HG03280 (cell line): Measurements from ENCODE around the gene TCEAL1.
"Not testable (repeated sequence)": the region's sequence is repeated elsewhere in the genome, so short reads cannot be mapped to it uniquely, and the experiment has no call there.

ENCODE experiments used
- ATAC-seq: cut with Tn5 transposase; IDR thresholded peaks from one replicate; pipeline ENCODE4 v1.9.1; 2021; ENCODE audit warnings: mild to moderate bottlenecking, moderate library complexity; ENCODE audit not compliant: unreplicated experiment

Gene TCEAL1

DNA sequence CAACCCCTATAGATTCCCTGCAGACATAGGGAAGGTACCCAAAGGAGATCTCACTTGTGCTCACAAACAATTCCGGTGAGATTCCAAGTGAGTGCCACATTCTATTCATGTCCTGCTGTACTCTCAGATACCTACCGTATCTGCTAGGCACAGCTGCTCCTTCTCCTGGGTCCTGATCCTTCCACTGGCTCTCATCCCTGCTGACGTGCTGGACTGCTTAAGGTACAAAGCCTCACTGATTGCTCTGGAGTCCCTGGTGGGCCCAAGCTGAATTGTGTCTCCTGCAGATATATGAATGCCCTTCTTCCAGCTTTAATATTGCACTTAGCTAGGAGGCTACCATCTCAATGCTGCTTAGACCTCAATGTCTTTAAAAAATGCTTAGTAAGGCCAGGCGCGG lies 2.4 kb downstream of the TCEAL1 start:
- no peak for ATAC-seq

DNA sequence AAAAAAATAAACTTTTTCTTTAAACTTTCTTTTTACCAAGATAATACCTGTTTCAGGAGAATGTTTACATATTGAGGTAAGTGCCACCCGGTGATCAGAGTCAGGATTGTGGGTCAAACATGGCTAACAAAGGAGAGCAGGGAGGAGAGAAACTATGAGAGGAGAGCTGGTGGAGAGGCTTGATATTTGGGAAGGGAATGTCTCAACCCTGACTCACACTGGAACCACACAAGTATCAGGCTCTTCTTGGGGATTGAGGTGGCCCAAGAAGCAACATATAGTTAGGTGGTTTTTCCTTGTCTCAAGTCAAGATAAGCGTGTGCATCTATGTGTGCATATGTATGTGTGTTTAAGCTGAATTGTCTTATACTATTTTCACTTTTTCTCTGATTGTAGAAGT lies 6.7 kb downstream of the TCEAL1 start:
- ATAC-seq, result no peak

DNA sequence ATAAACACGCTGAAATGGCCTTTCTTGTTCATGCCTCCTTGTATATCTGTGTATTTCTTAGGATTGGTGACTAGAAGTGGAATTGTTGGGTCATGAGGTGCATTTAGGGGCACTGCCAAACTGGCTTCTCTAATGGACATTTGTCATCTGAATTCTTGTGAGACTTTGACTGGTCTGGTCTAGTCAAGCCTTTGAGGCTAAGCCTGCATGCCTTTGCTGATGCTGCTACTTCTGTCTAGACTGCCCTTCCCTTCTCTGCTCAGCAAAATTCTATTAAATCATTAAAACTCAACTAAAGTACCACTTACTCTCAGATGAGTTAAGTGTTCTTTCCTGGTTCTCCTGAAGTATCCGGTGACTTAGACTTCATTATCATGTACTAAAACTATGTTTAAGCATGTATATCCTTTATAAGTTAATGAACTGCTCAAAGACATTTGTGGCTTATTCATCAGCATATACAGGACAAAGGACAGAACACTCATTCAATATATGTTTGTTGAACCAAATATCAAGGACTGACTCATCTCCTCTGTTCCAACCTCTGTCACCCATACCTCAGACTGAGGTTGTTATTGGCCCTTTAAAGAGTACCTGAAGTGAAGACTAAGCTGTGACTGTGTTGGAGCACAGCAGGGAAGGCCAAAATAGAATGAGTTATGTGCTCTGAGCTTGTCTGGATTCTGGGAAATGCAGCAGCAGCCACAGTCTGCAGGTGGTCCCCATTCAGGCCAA lies 9.0 kb downstream of the TCEAL1 start:
- no peak for ATAC-seq

DNA sequence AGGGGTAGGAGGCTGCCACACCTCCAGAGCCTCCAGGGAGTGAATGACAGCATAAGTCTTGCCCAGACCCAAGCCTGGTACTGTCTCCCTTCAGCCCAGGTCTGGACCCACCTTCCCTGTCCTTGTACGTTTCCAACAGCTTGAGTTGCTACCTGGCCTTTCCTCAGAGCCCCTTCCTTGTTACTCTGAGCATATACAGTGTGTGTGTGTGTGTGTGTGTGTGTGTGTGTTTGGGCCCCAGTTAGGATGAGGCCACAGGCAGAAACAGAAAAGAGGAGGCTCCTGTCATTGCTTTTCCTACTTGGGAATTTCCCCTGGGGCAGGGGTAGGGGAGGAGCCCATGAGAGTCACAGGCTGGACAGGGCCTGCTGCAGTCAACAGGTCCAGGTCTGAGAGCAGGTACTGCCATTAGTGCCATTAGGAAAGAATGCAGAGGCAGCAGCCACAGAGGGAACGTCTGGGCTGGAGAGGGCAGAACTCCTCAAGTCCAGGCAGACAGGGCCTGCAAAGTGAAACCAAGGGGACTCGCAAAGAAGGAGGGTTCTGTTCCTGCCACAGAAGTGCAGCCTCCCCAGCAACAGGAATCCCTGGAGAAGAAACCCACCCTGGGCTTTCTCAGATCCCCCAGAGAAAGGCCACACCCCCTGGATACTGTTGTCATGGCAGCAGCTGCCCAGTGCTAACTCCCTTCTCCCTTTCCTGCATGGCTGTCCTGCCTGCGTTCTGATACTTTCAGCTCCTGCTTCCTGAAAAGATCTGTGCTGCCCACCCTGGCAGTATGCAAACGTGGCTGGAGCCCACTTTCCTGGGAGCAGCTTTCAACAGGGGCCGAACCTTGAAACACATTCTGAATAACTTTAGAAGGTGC lies 9.9 kb downstream of the TCEAL1 start:
- not testable (repeated sequence) for ATAC-seq

DNA sequence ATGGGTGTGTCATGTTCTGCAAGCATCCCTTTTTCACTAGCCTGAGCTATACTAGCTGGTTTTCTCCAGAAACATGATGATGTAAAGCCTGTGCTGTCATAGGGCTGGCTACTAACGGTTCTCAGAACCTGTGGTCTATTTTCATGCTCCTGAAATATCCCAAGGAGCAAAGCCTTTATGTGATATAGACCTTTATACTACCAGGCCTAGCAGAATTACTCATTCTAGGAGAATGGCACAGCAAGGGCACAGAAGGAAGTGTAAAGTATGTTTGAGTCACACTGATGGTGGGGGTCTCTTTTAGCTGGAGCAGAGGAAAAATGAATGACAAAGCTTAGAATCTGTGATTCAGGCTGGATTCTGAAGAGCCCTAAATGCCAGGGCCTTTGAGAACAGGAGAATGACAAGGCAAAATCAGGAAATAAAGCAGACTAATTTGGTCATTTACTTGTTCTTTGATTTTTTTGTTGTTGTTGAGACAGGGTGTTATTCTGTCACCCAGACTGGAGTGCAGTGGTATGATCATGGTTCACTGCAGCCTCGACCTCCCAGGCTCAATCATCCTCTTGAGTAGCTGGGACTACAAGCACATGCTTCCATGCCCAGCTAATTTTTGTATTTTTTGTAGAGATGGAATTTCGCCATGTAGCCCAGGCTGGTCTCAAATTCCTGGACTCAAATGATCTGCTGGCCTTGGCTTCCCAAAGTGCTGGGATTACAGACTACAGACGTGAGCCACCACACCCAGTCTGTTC lies 11.8 kb downstream of the TCEAL1 start:
- no peak for ATAC-seq

DNA sequence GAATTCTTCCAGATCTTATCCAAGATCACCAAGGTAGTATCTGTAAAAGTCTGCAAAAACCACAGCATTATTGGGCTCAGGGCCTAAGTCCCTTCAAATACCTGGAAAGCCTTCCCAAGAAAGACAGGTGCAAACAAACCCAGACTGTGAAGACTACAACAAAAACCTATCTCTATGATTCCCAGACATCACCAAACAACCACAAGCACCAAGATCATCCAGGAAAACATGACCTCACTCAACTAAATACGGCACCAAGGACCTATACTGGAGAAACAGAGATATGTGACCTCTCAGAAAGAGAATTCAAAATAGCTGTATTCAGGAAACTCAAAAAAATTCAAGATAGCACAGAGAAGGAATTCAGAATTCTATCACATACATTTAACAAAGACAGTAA lies 15.3 kb downstream of the TCEAL1 start:
- no peak for ATAC-seq

DNA sequence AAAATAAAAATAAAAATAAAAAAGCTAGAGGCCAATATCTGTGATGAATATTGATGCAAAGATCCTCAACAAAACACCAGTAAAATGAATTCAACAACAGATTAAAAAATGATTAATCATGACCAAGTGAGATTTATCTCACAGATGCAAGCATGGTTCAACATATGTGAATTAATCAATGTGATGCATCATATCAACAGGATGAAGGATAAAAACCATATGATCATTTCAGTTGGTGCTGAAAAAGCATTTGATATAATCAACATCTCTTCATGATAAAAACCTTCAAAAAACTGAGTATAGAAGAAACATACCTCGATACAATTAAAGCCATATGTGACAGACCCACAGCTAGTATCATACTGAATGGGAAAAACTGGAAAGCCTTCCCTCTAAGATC lies 18.9 kb downstream of the TCEAL1 start:
- ATAC-seq, result no peak

DNA sequence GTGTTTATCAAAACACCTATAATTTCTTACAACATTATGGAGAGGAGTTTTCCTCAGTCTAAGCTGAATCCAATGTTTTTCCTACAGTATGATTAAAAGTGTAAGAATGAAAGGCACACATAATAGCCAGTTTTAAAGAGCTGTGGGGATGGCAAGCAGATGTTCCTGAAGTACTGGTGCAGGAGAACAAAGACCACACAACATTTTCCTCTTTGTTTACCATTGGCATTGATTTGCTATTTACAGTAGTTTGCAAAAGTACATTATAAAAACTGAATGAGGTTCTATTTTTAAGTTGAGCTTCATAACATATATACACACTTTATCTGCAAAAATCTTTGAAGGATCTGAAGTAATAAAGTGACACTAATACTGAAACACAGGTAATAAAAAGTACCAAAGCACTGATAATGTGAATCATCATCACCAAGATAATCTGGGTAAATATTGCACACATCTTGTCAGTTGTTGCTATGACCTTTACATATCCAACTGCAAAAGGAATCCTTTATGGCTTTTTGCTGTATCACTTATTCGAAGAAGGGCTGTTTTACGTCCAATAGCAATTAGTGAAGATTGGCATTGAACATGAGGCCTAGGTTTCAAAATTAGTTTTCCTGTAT lies 22.5 kb downstream of the TCEAL1 start:
- no peak for ATAC-seq

DNA sequence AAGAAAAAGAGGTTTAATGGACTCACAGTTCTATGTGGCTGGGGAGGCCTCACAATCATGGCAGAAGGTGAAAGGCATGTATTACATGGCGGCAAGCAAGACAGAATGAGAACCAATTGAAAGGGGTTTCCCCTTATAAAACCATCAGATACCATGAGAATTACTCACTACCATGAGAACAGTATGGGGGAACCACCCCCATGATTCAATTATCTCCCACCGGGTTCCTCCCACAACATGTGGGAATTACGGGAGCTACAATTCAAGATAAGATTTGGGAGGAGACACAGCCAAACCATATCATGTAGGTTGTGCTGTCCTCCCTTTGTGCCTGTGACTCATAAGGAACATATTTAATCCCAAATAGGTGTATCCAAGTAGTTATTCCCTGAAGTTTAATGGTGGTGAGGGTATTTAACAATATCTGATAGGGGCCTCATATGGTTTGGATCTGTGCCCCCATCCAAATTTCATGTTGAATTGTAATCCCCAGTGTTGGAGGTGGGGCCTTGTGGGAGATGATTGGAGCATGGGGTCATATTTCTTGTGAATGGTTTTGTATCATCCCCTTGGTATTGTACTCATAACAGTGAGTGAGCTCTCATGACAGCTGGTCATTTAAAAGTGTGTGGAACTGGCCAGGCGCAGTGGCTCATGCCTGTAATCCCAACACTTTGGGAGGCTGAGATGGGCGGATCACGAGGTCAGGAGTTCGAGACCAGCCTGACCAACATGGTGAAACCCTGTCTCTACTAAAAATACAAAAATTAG lies 26.6 kb downstream of the TCEAL1 start:
- not testable (repeated sequence) for ATAC-seq

DNA sequence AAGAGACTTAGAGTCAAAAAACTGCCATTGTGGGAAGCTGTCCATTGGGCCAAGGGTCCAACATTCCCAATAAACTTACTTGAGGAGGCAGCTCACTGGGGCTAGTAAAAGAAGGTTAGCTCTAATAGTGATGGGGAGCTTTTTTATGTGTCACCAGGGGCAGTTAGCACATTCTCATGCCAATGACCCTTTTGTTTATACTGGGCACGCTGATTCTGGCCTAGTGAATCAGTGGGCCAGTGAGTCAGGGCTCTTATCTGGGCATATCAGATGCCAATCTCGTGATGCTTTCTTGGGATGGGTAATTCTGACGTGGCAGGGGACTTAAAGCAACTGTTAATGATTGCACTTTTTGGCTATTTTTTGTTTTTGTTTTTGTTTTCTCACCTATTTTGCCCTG lies 27.8 kb downstream of the TCEAL1 start:
- no peak for ATAC-seq

DNA sequence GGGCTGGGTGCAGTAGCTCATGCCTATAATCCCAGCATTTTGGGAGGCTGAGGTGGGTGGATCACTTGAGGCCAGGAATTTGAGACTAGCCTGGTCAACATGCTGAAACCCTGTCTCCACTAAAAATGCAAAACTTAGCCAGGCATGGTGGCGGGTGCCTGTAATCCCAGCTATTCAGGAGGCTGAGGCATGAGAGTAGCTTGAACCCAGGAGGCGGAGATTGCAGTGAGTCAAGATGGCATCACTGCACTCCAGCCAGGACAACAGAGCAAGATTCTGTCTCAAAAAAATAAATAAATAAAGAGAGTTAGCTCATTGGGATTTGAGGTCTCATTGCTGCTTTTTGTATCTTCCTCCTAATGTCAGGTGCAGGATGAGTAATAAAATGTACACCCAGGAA lies 28.3 kb downstream of the TCEAL1 start:
- not testable (repeated sequence) for ATAC-seq

DNA sequence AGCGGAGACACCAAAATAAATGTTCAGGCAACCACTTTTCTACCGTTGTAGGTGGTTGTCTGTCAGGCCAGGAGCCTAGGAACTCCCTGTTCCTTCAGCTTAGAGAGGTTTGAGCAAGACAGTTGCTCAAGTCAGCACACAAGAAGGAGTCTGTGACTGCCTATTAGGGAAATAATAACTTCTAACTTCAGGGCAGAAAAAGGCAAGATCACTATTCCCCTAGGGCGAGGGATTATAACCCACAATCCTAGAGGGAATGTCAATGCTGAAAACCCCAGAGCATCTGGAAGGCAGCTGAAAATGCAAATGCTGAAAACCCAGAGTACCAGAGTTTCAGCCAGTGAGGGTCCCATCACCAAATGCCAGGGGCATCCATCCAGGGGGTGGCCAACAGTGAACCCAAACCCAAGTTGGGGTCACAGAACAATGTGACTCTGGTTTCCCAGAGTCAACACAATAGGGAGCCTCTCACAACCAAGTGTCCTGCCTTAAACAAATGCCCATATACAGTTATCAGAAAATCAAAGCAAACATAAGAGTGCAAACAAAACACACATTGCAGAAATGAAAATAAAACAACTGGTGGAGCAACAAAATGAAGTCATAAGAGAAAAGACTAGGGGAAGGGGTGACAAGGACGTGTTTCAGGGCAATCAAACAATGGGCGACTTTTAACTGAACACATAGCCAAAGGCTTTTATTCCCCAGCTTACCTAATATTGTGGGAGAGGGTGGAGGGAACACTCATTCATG lies 30.1 kb downstream of the TCEAL1 start:
- ATAC-seq, result no peak

DNA sequence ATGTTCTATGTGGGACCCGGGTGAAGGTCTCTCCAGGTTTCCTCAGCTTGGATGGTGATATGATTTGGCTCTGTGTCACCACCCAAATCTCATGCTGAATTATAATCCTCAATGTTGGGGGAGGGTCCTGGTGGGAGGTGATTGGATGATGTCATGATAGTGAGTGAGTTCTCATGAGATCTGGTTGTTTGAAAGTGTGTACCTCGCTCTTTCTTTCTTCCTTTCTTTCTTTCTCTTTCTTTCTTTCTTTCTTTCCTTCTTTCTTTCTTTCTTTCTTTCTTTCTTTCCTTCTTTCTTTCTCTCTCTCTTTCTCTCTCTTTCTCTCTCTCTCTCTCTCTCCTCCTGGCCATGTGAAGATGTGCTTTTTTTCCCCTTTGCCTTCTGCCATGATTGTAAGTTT lies 30.7 kb downstream of the TCEAL1 start:
- not testable (repeated sequence) for ATAC-seq

DNA sequence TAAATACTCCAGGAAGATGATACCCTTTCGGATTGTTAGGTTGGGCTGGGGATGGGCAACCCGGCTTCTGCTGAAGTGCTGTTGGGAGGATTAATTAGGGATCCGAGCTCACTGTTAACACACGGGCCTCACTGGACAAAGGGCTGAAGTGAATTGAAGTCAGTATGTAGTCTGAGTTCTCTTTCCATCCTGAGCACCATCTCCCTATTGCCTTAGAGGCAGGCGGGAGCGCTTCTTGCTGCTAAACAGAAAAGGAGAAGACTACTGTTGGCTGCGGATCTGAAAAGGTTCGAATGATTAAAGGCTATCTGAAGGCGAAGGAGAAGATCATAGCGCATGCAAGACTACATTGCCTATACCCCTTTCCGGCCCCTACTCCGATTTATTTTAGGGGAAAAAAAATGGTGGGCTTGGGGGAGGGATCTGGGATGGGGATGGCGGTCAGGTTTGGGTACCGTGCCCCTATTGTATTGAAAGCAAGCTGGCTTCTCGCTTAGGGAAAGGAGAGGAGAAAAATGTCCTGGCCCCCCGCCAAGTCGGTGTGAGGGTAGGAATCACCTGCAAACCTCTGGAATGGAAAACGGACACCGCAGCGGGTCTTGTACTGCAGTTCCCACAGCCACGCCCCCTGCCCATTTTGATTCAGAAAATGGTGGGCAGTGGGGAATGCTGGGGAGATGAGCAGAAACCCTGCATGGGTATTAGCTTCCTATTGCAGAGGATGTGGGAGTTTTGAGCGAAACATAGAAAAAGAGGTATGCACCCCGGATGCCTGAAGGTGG lies 35.4 kb downstream of the TCEAL1 start:
- ATAC-seq, result no peak

DNA sequence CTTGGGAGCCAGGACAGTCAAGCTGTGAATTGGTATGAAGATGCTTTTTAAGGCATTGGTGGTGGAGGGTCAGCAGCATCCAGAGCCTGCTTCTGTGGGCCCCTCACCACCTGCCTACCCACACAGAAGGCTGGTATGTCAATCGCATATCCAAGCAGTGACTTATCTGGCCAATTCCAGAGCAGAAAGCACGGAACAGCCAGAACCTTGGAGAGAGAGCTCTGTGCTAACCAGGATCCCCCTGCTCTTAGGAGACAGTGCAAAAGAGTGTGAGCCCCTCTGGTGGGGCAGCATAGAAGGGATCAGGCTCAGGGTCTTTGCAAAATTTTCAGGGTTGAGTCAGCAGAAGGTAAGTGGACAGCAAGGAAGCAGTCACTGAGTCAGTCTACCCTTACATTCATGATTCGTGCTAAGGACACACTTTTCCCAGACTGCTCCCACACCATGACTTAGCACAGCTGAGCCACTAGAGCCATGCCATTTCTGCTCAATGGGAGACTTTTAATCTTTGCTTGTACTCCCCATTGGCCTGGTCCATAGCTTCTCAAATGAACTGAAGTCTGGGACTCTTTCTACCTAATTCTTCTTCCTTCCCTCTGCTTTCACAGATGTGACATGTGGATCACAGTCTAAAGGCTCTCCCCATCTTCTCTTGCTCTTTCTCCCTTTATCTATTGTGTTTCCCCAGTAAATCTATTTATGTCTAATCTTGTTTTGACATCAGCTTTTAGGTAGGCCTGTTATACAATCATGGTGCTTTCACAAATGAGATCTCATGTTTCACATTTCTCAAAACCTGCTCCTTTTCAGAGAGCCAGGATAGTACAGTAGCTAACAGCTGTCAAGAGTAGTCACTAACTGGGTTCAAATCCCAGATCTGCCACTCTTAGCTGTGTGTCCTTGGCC lies 37.7 kb downstream of the TCEAL1 start:
- no peak for ATAC-seq

DNA sequence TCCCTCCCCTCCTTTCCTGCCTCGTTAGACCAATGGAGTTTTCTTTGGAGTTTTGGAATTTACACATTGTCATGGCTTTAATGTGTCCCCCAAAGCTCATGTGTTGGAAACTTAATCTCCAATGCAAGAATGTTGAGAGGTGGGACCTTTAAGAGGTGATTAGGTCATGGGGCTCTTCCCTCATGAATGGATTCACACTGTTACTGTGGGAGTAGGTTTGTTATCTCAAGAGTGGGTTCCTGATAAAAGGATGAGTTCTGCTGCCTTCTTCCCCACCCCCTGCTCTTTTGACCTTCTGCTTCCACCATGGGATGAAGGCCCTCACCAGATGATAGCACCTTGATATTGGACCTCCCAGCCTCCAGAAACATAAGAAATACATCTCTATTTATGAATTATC lies 41.0 kb downstream of the TCEAL1 start:
- no peak for ATAC-seq

DNA sequence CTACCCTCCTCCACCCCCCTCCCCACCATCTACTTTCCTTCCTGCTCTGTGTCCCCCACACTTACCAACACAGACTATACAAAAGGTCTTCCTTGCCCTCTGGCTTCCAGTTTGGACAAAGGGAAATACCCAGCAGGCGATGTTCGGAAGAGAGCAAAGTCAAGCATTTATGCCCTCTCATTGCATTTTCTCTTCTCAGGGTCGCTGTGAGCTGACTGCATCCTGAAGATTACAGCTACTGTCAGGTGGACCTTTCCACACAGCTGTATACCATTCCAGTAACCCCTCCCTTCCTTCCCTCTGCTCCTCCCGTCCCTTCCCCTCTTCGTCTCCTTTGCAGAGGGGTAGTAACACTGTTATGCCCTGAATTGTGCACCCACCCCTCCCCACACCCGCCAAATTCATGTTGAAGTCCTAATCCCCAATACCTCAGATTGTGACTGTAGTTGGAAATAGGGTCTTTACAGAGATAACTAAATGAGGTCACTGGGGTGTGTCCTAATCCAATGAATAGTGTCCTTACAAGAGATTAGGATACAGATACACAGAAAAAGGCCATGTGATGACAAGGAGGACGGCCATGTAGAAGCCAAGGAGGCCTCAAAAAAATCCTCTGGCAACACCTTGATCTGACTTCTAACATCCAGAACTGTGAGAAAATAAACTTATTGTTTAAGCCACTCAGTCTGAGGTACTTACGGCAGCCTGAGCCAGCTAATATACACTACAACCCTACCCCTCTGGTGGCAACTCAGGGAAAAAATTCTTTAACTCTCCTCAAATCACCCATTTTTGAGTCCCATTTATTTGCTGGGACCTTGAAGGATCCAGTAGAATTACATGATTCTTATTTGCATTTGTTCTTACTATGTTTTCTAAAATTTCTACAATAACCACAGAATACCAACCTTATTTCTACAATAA lies 46.0 kb downstream of the TCEAL1 start:
- ATAC-seq, result no peak
